HEK293T (cell line): ENCODE results near the gene RNF187.
A peak's percentile ranks its signal among the peaks of the same experiment; 100 is the strongest.

Experiments used
- CTCF ChIA-PET: fragments of 350-600 bp; formaldehyde crosslinking; extraction: SDS; loops from one replicate; lab custom pipeline; 2021; ENCODE audit warnings: antibody characterized with exemption, inconsistent platforms; lab: Yijun Ruan, JAX
- POLR2A ChIA-PET: fragments of 350-600 bp; formaldehyde crosslinking; extraction: SDS; loops from one replicate; lab custom pipeline; 2020; ENCODE audit warnings: antibody characterized with exemption, inconsistent platforms; lab: Yijun Ruan, JAX
- DNase-seq: peaks from one replicate; pipeline ENCODE4 v3.0.0; 2012; ENCODE audit warnings: mixed read lengths; ENCODE audit errors: extremely low spot score
- ARNT ChIP-seq: fragments of 450-650 bp; IDR thresholded peaks from 2 replicates; pipeline ENCODE4 v1.6.1; 2017; ENCODE audit warnings: mild to moderate bottlenecking
- BHLHE40 ChIP-seq: fragments of 450-650 bp; IDR thresholded peaks from 2 replicates; pipeline ENCODE4 v1.6.1; 2016; ENCODE audit warnings: mild to moderate bottlenecking, moderate library complexity, borderline replicate concordance
- CTBP1 ChIP-seq: fragments of 450-650 bp; IDR thresholded peaks from 2 replicates; pipeline ENCODE4 v1.6.1; 2016; ENCODE audit warnings: borderline replicate concordance
- ELF4 ChIP-seq: fragments of 450-650 bp; IDR thresholded peaks from 2 replicates; pipeline ENCODE4 v1.6.1; 2017; ENCODE audit warnings: antibody characterized with exemption
- FOXA1 ChIP-seq: fragments of 450-650 bp; IDR thresholded peaks from 2 replicates; pipeline ENCODE4 v1.6.1; 2016; ENCODE audit warnings: mild to moderate bottlenecking
- FOXK2 ChIP-seq: fragments of 450-650 bp; IDR thresholded peaks from 2 replicates; pipeline ENCODE4 v1.6.1; 2016; ENCODE audit warnings: mild to moderate bottlenecking
- FOXM1 ChIP-seq: fragments of 450-650 bp; IDR thresholded peaks from 2 replicates; pipeline ENCODE4 v1.6.1; 2017; ENCODE audit warnings: mild to moderate bottlenecking, borderline replicate concordance
- HDGF ChIP-seq: fragments of 450-650 bp; IDR thresholded peaks from 2 replicates; pipeline ENCODE4 v1.6.1; 2017; ENCODE audit warnings: antibody characterized with exemption, borderline replicate concordance
- L3MBTL2 ChIP-seq: fragments of 450-650 bp; conservative IDR thresholded peaks from 2 replicates; pipeline ENCODE4 v1.6.1; 2016; ENCODE audit warnings: mild to moderate bottlenecking
- LEF1 ChIP-seq: fragments of 450-650 bp; IDR thresholded peaks from 2 replicates; pipeline ENCODE4 v1.6.1; 2017; ENCODE audit warnings: mild to moderate bottlenecking, borderline replicate concordance
- NFRKB ChIP-seq: fragments of 450-650 bp; IDR thresholded peaks from 2 replicates; pipeline ENCODE4 v1.6.1; 2016; ENCODE audit warnings: mild to moderate bottlenecking, moderate library complexity
- PKNOX1 ChIP-seq: fragments of 450-650 bp; IDR thresholded peaks from 2 replicates; pipeline ENCODE4 v1.6.1; 2016
- SP1 ChIP-seq: fragments of 450-650 bp; IDR thresholded peaks from 2 replicates; pipeline ENCODE4 v1.6.1; 2017
- SUZ12 ChIP-seq: fragments of 450-650 bp; IDR thresholded peaks from 2 replicates; pipeline ENCODE4 v1.6.1; 2016; ENCODE audit warnings: mild to moderate bottlenecking
- TARDBP ChIP-seq: fragments of 450-650 bp; IDR thresholded peaks from 2 replicates; pipeline ENCODE4 v1.6.1; 2016
- ZNF384 ChIP-seq: fragments of 450-650 bp; IDR thresholded peaks from 2 replicates; pipeline ENCODE4 v1.6.1; 2016

Gene RNF187

GRCh38 chr1:228510101-228510802 is 23.1 kb downstream of the RNF187 start:
- peak; percentile 4 for DNase-seq

GRCh38 chr1:228510803-228511413 is 23.7 kb downstream of the RNF187 start:
- ChIA-PET CTCF (no interaction called here), POLR2A (interaction anchor here (2.0 kb wide), 1 partner anchor 54 kb away, joined by 6 read pairs; a partner anchor contains a TSS)
- no peak for DNase-seq
- TF ChIP-seq ELF4 (no peak), PKNOX1 (no peak), CTBP1 (no peak), NFRKB (no peak), ZNF384 (no peak), TARDBP (no peak), FOXK2 (no peak), HDGF (no peak), BHLHE40 (no peak), FOXA1 (no peak), SP1 (no peak), ARNT (no peak), SUZ12 (no peak), FOXM1 (no peak)

More at GRCh38 chr1:228510101-228510802, 23.1 kb downstream of the RNF187 start:
- CTCF ChIA-PET, result no interaction called here
- no peak for TF ChIP-seq FOXK2
- no peak for TF ChIP-seq PKNOX1
- TF ChIP-seq ARNT, result no peak
- no peak for TF ChIP-seq BHLHE40
- no peak for TF ChIP-seq L3MBTL2
- TF ChIP-seq TARDBP, result no peak
- no peak for TF ChIP-seq ZNF384
- TF ChIP-seq HDGF, result no peak
- no peak for TF ChIP-seq LEF1
- TF ChIP-seq SP1, result no peak
- TF ChIP-seq FOXA1, result no peak
- TF ChIP-seq SUZ12, result no peak
- no peak for TF ChIP-seq CTBP1
- TF ChIP-seq FOXM1, result no peak
- no peak for TF ChIP-seq NFRKB
- TF ChIP-seq ELF4, result no peak
- POLR2A ChIA-PET, result no interaction called here

- CTCF ChIA-PET, result interaction anchor here (1.0 to 2.0 kb wide), 2 partner anchors 11 to 513 kb away, joined by 3 to 10 read pairs; no protein-coding TSS in a partner anchor
- TF ChIP-seq FOXK2 (no peak), SP1 (no peak), ELF4 (no peak), NFRKB (no peak)
- POLR2A ChIA-PET, result interaction anchor here (2.0 kb wide), 1 partner anchor 55 kb away, joined by 6 read pairs; a partner anchor contains a TSS
- no peak for DNase-seq
Observed at GRCh38 chr1:228511546-228512445, 24.6 kb downstream of the RNF187 start.

GRCh38 chr1:228512781-228513198 is 25.6 kb downstream of the RNF187 start:
- TF ChIP-seq FOXM1, result no peak
- CTCF ChIA-PET, result interaction anchor here (1.0 to 2.0 kb wide), 2 partner anchors 12 to 514 kb away, joined by 3 to 10 read pairs; no protein-coding TSS in a partner anchor
- POLR2A ChIA-PET, result interaction anchor here (2.0 kb wide), 1 partner anchor 56 kb away, joined by 6 read pairs; a partner anchor contains a TSS
- no peak for DNase-seq

GRCh38 chr1:228513236-228513900 is 26.2 kb downstream of the RNF187 start:
- POLR2A ChIA-PET, result no interaction called here
- TF ChIP-seq LEF1 (no peak), ARNT (no peak), HDGF (no peak), CTBP1 (no peak), SUZ12 (no peak), FOXM1 (no peak), SP1 (no peak), ZNF384 (no peak), L3MBTL2 (no peak)
- CTCF ChIA-PET, result interaction anchor here (2.0 kb wide), 1 partner anchor 13 kb away, joined by 10 read pairs; no protein-coding TSS in a partner anchor
- peak; percentile 4 for DNase-seq

- CTCF ChIA-PET, result interaction anchor here (0.6 kb wide), 1 partner anchor 742 kb away, joined by 3 read pairs; no protein-coding TSS in a partner anchor
- POLR2A ChIA-PET, result no interaction called here
- peak; percentile 4 for DNase-seq
- TF ChIP-seq BHLHE40 (no peak), LEF1 (no peak), SP1 (no peak), ELF4 (no peak)
Observed at GRCh38 chr1:228514421-228514820, 27.2 kb downstream of the RNF187 start.
